H1 (cell line): ENCODE data around the gene OR52N2. TPM values are rescaled to one million over a fixed set of nuclear protein-coding genes. Genes with fewer than 3 reads are reported as not detected.

Source experiments
- SRF ChIP-seq: IDR thresholded peaks from 2 replicates; pipeline ENCODE4 v1.6.1; 2011; ENCODE audit warnings: mild to moderate bottlenecking, low read depth, low read length, moderate library complexity
- polyA plus RNA-seq, 7 experiments: library from polyadenylated mRNA; depleted of rRNA in 3 of 7; stranded (reverse) in 5 of 7; unstranded in 2 of 7; fragments of >200 nt in 5 of 7; fragments of 200-250 nt in 2 of 7; gene quantifications; 1 replicate in 5 of 7; 2 replicates in 1 of 7; 4 replicates in 1 of 7; pipeline versions ENCODE4 v1.2.1 to v1.2.3, GENCODE V29; 2011 to 2013; ENCODE audit warnings: missing spikeins in 2 of 7, mixed read lengths in 2 of 7
- total RNA-seq: library from RNA; stranded (reverse); fragmentation: NEBNext Ultra II Directional; extraction: Animal tissue kit (Norgen Biotek cat#: 25700); gene quantifications from 2 replicates; pipeline ENCODE4 v1.2.1, GENCODE V29; 2021
- TF ChIP-seq, protein P1 (sequence below): IDR thresholded peaks from 2 replicates; pipeline ENCODE4 v1.6.1; 2012; ENCODE audit warnings: inconsistent platforms

Gene OR52N2
- total and polyA plus RNA-seq, 2 of the 8 experiments (the other 6 are each of a cell fraction or from before 2014, with no cell fraction given) = 0.39 to 4.8 TPM

DNA sequence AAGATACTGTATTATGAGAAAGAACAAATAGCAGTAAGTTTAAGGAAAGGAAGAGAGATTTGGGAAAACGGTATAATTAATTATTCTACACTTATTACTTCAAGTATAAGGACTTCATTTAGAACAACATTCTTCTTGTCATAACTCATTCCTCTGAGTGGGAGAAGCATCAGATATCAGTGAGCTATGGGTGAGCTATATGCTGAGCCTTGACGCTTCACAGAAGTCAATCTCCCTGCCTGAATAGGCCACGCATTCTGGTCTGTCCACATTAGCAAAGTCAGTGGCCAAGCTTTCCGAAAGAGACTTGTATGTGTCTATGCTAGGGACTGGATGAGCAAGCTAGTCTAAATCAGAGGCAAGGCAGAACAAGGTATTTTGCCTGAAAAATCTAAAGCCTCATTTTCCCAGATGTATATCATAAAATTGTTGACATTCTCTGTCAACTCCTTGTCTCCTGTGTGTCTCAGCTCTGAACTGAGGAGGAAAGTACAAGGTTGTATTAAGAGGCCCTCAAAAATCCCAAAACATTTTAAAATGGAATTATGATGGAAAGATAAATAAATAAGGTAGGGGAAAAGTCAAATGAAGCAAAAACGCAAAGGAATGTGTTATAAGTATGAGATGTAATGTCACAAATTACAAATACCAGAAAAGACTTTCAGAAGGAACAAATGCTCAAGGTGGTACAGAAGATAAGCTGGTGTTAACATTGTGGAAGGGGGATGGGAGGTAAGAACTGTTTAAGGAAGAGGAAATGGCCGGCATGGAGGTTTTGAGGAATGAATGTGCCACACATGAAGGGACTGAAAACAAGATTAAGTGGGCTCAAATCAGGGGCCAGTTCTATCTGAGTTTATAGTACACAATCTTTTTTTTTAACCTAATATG is 1.4 kb downstream of the OR52N2 start (continued):
- TF ChIP-seq, protein P1, sequence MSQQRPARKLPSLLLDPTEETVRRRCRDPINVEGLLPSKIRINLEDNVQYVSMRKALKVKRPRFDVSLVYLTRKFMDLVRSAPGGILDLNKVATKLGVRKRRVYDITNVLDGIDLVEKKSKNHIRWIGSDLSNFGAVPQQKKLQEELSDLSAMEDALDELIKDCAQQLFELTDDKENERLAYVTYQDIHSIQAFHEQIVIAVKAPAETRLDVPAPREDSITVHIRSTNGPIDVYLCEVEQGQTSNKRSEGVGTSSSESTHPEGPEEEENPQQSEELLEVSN = no peak
- no peak for TF ChIP-seq SRF
